WTC11 (cell line): Measurements from ENCODE around the gene TTLL4. TPM values are rescaled to one million over a fixed set of nuclear protein-coding genes. Genes with fewer than 3 reads are reported as not detected.
A peak's percentile ranks its signal among the peaks of the same experiment; 100 is the strongest.

ENCODE experiments used
- ATAC-seq: fragments of 200-7000 bp; cut with Tn5 transposase; 2 replicates; pipeline ENCODE4 v1.10.0; 2021; ENCODE audit warnings: mild to moderate bottlenecking, moderate library complexity
- CTCF ChIA-PET: fragments of 300-600 bp; sonication (Branson Sonifier 250); formaldehyde crosslinking; loops from one replicate; lab custom pipeline; 2021; ENCODE audit warnings: antibody characterized with exemption; lab: Charles Lee
- POLR2A ChIA-PET: fragments of 350-600 bp; sonication (Branson Sonifier 250); formaldehyde crosslinking; loops from one replicate; lab custom pipeline; 2021; ENCODE audit warnings: antibody characterized with exemption; lab: Charles Lee
- DNase-seq: peaks from one replicate; pipeline ENCODE4 v3.0.0; 2021; ENCODE audit warnings: low spot score
- H3K27ac Mint-ChIP-seq: 2 replicates; pipeline ENCODE4 v1.8.0; 2021; ENCODE audit warnings: mixed read lengths
- H3K27me3 Mint-ChIP-seq: 2 replicates; pipeline ENCODE4 v1.8.0; 2021; ENCODE audit warnings: low read depth, mild to moderate bottlenecking, moderate library complexity, mixed read lengths
- H3K36me3 Mint-ChIP-seq: 2 replicates; pipeline ENCODE4 v1.8.0; 2021; ENCODE audit warnings: mixed read lengths
- H3K4me1 Mint-ChIP-seq: 2 replicates; pipeline ENCODE4 v1.8.0; 2022; ENCODE audit warnings: mixed read lengths
- H3K4me3 Mint-ChIP-seq: 2 replicates; pipeline ENCODE4 v1.8.0; 2021; ENCODE audit warnings: mild to moderate bottlenecking, moderate library complexity, mixed read lengths
- H3K9me3 Mint-ChIP-seq: 2 replicates; pipeline ENCODE4 v1.8.0; 2021; ENCODE audit warnings: mixed read lengths
- CREM ChIP-seq: sonication (generic); formaldehyde crosslinking; IDR thresholded peaks from 2 replicates; pipeline ENCODE4 v1.8.1; 2022; ENCODE audit warnings: mild to moderate bottlenecking, missing genetic modification reagents, moderate library complexity
- CTCF ChIP-seq: fragments of 200-600 bp; IDR thresholded peaks from 2 replicates; pipeline ENCODE4 v1.8.0; 2022; ENCODE audit warnings: antibody characterized with exemption
- E2F5 ChIP-seq: sonication (generic); formaldehyde crosslinking; IDR thresholded peaks from 2 replicates; pipeline ENCODE4 v1.8.1; 2022; ENCODE audit warnings: mild to moderate bottlenecking, moderate library complexity, missing genetic modification reagents
- ETV6 ChIP-seq: sonication (generic); formaldehyde crosslinking; IDR thresholded peaks from 2 replicates; pipeline ENCODE4 v1.8.1; 2022; ENCODE audit warnings: mild to moderate bottlenecking, missing genetic modification reagents
- GRHL2 ChIP-seq: fragments of 250-450 bp; sonication (Bioruptor Pico); IDR thresholded peaks from 2 replicates; pipeline ENCODE4 v1.8.0; 2022; ENCODE audit warnings: mild to moderate bottlenecking, moderate library complexity; ENCODE audit not compliant: insufficient replicate concordance, severe bottlenecking
- HMGA2 ChIP-seq: fragments of 250-450 bp; sonication (Bioruptor Pico); IDR thresholded peaks from 2 replicates; pipeline ENCODE4 v1.4.0; 2021; ENCODE audit warnings: mild to moderate bottlenecking, moderate library complexity
- MAX ChIP-seq: sonication (generic); formaldehyde crosslinking; IDR thresholded peaks from 2 replicates; pipeline ENCODE4 v1.8.0; 2022; ENCODE audit warnings: mild to moderate bottlenecking, missing genetic modification reagents
- MLX ChIP-seq: sonication (generic); formaldehyde crosslinking; IDR thresholded peaks from 2 replicates; pipeline ENCODE4 v1.8.1; 2023; ENCODE audit warnings: mild to moderate bottlenecking, missing genetic modification reagents, moderate library complexity
- NR2C2 ChIP-seq: sonication (generic); formaldehyde crosslinking; IDR thresholded peaks from 2 replicates; pipeline ENCODE4 v1.8.0; 2022; ENCODE audit warnings: mild to moderate bottlenecking, missing genetic modification reagents
- NR3C1 ChIP-seq: sonication (generic); formaldehyde crosslinking; conservative IDR thresholded peaks from 2 replicates; pipeline ENCODE4 v1.8.1; 2023; ENCODE audit warnings: low read depth, mild to moderate bottlenecking, missing genetic modification reagents
- PRRX2 ChIP-seq: fragments of 250-450 bp; sonication (Bioruptor Pico); IDR thresholded peaks from 2 replicates; pipeline ENCODE4 v1.8.0; 2021; ENCODE audit warnings: mild to moderate bottlenecking
- SMAD3 ChIP-seq: sonication (generic); formaldehyde crosslinking; IDR thresholded peaks from 2 replicates; pipeline ENCODE4 v1.8.0; 2022; ENCODE audit warnings: missing genetic modification reagents, mild to moderate bottlenecking, borderline replicate concordance
- TEAD1 ChIP-seq: sonication (generic); formaldehyde crosslinking; IDR thresholded peaks from 2 replicates; pipeline ENCODE4 v1.8.0; 2022; ENCODE audit warnings: mild to moderate bottlenecking, missing genetic modification reagents
- TP53 ChIP-seq: sonication (generic); formaldehyde crosslinking; IDR thresholded peaks from 2 replicates; pipeline ENCODE4 v1.8.1; 2023; ENCODE audit warnings: mild to moderate bottlenecking, missing genetic modification reagents
- ZNF396 ChIP-seq: fragments of 250-450 bp; sonication (Bioruptor Pico); IDR thresholded peaks from 2 replicates; pipeline ENCODE4 v1.8.0; 2021; ENCODE audit warnings: mild to moderate bottlenecking, moderate library complexity, borderline replicate concordance
- ZNF671 ChIP-seq: fragments of 250-450 bp; sonication (Bioruptor Pico); IDR thresholded peaks from 2 replicates; pipeline ENCODE4 v1.8.0; 2021; ENCODE audit warnings: mild to moderate bottlenecking
- total RNA-seq: library from RNA; stranded (reverse); gene quantifications from 3 replicates; pipeline ENCODE4 v1.2.3, GENCODE V29; 2021
- TF ChIP-seq, protein P1 (sequence below): sonication (generic); formaldehyde crosslinking; IDR thresholded peaks from 2 replicates; pipeline ENCODE4 v1.8.1; 2022; ENCODE audit warnings: low read depth, mild to moderate bottlenecking, moderate library complexity, missing genetic modification reagents, borderline replicate concordance
- TF ChIP-seq, protein P2 (sequence below): sonication (generic); formaldehyde crosslinking; IDR thresholded peaks from 2 replicates; pipeline ENCODE4 v1.8.1; 2023; ENCODE audit warnings: mild to moderate bottlenecking, missing genetic modification reagents
- TF ChIP-seq, protein P3 (sequence below): sonication (generic); formaldehyde crosslinking; IDR thresholded peaks from 2 replicates; pipeline ENCODE4 v1.8.0; 2022; ENCODE audit warnings: mild to moderate bottlenecking, missing genetic modification reagents

TTLL4 gene
- total RNA-seq, 1 experiment from 2014 or later = 87.4 TPM

GRCh38 chr2:218709908-218710307 is 727 bp upstream of the TTLL4 start:
- ChIA-PET POLR2A (interaction anchor here (0.6 to 1.0 kb wide), 3 partner anchors 51 to 495 kb away, joined by 3 to 7 read pairs (median 3); partner anchors contain the start of genes BCS1L and ZNF142), CTCF (interaction anchor here (0.6 to 2.4 kb wide), 28 partner anchors 10 to 291 kb away, joined by 3 to 30 read pairs (median 4); partner anchors contain the start of genes BCS1L, CYP27A1, RNF25 and STK36)
- Mint-ChIP-seq H3K4me3 (peak overlapping the region; percentile 98), H3K4me1 (peaks cover 11% of the 10 kb centered on the region), H3K27me3 (no peaks in the 10 kb centered on the region; the same call in 1 of the 2 replicates), H3K27ac (no peak overlapping the region), H3K36me3 (peaks cover 3% of the 10 kb centered on the region; the same call in 1 of the 2 replicates), H3K9me3 (peaks cover 4% of the 10 kb centered on the region)
- DNase-seq = no peak
- TF ChIP-seq CREM (CRISPR knock-in tag) (no peak), MLX (CRISPR knock-in tag) (no peak), ZNF671 (CRISPR knock-in tag) (no peak), ZNF396 (CRISPR knock-in tag) (no peak), ETV6 (CRISPR knock-in tag) (no peak), NR2C2 (CRISPR knock-in tag) (no peak), MAX (CRISPR knock-in tag) (no peak), E2F5 (CRISPR knock-in tag) (no peak), PRRX2 (no peak), TEAD1 (CRISPR knock-in tag) (no peak), TP53 (CRISPR knock-in tag) (no peak), GRHL2 (CRISPR knock-in tag) (no peak), NR3C1 (CRISPR knock-in tag) (no peak), HMGA2 (no peak), CTCF (no peak), SMAD3 (CRISPR knock-in tag) (no peak)
- TF ChIP-seq, protein P1, sequence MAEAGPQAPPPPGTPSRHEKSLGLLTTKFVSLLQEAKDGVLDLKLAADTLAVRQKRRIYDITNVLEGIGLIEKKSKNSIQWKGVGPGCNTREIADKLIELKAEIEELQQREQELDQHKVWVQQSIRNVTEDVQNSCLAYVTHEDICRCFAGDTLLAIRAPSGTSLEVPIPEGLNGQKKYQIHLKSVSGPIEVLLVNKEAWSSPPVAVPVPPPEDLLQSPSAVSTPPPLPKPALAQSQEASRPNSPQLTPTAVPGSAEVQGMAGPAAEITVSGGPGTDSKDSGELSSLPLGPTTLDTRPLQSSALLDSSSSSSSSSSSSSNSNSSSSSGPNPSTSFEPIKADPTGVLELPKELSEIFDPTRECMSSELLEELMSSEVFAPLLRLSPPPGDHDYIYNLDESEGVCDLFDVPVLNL (CRISPR knock-in tag) = no peak
- TF ChIP-seq, protein P2, sequence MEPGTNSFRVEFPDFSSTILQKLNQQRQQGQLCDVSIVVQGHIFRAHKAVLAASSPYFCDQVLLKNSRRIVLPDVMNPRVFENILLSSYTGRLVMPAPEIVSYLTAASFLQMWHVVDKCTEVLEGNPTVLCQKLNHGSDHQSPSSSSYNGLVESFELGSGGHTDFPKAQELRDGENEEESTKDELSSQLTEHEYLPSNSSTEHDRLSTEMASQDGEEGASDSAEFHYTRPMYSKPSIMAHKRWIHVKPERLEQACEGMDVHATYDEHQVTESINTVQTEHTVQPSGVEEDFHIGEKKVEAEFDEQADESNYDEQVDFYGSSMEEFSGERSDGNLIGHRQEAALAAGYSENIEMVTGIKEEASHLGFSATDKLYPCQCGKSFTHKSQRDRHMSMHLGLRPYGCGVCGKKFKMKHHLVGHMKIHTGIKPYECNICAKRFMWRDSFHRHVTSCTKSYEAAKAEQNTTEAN (CRISPR knock-in tag) = no peak
- TF ChIP-seq, protein P3, sequence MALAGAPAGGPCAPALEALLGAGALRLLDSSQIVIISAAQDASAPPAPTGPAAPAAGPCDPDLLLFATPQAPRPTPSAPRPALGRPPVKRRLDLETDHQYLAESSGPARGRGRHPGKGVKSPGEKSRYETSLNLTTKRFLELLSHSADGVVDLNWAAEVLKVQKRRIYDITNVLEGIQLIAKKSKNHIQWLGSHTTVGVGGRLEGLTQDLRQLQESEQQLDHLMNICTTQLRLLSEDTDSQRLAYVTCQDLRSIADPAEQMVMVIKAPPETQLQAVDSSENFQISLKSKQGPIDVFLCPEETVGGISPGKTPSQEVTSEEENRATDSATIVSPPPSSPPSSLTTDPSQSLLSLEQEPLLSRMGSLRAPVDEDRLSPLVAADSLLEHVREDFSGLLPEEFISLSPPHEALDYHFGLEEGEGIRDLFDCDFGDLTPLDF (CRISPR knock-in tag) = no peak
- TF ChIP-seq, all 79 proteins: peak for 0
- ATAC-seq = no peak
